Stimulated activated CD8-positive, alpha-beta memory T cell treated with anti-CD3 and anti-CD28 coated beads, Interleukin-15, amount 100 ng/mL, for 4 hours (primary cell): ENCODE measurements around the gene INPP5F.
"Not testable (repeated sequence)": the region's sequence is repeated elsewhere in the genome, so short reads cannot be mapped to it uniquely, and the experiment has no call there.

Source experiments
- DNase-seq, 2 donors: peaks; one replicate each; pipeline ENCODE4 v3.0.0-alpha.2; 2020; ENCODE audit warnings: low read depth in 2 of 2

Gene INPP5F

GRCh38 chr10:119740096-119740495 is 14.2 kb downstream of the INPP5F start:
- no peak for DNase-seq

DNA sequence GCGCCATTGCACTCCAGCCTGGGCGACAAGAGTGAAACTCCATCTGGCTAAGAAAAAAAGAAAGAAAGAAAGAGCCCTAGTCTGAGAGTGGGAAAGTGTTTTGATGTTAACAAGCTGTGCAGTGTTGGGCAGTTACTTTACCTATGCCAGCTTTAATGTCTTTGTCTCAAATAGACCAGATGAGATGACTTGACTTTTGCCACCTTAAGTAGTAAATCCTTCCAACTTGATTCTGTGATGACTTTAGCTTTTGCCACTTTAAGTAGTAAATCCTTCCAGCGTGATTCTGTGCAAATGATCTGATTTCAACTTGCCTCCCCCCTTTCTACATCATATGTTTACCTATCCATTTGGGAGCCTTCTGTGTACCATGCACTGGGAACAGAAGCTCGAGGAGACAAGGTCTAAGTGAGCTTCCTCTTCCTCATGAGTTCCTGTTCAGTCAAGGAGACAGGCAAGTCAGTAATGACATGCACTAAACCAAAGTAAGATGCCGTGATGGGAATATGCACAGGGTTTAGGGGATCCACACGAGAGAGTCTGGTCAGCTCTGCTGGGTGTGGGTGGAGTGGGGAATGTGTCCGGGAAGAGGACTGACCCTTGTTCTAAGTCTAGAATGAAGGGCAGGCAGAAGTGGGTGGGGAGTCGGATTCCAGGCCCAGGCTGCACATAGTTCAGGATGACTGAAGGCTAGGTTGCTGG is 17.2 kb downstream of the INPP5F start:
- DNase-seq, result no peak

- DNase-seq, result no peak
Observed at GRCh38 chr10:119747940-119748339, 22.1 kb downstream of the INPP5F start.

DNA sequence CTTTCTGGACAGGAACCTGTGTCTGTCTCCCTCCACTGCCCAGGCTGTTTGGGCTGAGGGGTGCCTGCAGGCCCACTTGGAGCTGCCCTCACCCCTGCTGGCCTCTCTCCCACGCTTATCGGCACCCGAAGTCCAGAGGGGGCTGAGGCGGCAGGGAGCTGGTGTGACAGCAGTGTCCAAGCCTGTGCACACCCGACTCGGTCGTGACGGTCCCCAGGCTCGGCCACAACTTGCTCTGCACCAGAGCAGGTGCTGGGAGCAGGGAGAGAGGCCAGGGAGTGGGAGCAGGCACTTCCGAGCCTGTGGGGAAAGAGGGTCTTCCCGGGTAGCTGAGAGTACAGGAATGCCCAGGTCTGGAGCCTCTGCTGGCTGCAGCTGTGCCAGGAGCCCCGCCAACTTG is 23.0 kb downstream of the INPP5F start:
- no peak for DNase-seq

- no peak for DNase-seq
Observed at GRCh38 chr10:119749455-119749854, 23.6 kb downstream of the INPP5F start.

DNA sequence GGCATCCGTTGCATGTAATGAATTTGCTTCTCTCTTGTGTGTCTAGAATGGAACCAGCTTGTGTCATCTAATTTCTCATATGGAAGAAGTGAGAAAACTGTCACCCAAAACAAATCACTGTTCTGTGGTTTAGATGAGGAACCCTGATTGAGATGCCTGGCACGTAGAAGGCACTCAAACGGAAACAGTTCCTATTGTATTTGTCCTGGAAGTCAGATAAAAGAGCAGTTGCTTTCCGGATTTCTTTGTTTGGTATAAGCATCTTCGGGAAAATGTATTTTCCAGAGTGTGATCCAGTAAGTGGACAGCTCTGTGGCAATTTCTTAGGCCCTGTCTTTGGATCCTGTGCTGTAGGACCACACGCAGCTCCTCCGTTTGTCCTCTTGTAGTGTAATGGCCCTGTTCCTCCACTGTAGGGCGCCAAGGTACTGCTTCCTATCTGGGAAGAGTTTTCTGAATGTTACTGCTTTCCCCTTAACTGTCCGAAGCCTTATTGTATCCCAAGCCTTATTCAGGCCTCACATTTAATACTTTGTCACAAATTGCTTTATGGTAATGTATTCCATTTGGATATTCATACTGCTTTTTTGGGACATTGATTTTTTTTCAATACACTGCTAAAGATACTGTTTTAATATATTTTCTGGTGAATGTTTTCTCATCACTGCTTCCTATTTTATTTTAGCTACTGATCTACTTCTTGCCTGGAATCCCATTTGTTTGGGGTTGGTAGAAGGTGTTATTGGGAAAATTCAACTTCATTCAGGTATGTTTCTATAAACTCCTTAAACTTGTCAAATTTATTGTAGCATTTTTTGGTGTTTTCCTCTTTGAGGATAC is 24.8 kb downstream of the INPP5F start:
- DNase-seq, result peak in 1 of 2 donors; percentile 31

- no peak for DNase-seq
Observed at GRCh38 chr10:119753309-119753708, 27.5 kb downstream of the INPP5F start.

GRCh38 chr10:119754085-119754484 is 28.2 kb downstream of the INPP5F start:
- DNase-seq, result no peak

- DNase-seq, result no peak
Observed at GRCh38 chr10:119754936-119755335, 29.1 kb downstream of the INPP5F start.

GRCh38 chr10:119755446-119755845 is 29.6 kb downstream of the INPP5F start:
- no peak for DNase-seq

GRCh38 chr10:119758448-119759195 is 32.8 kb downstream of the INPP5F start:
- DNase-seq, result no peak

- DNase-seq, result no peak
Observed at GRCh38 chr10:119759832-119760231, 34.0 kb downstream of the INPP5F start.

GRCh38 chr10:119761106-119761505 is 35.3 kb downstream of the INPP5F start:
- DNase-seq, result no peak

GRCh38 chr10:119762035-119762434 is 36.2 kb downstream of the INPP5F start:
- no peak for DNase-seq

- no peak for DNase-seq
Observed at GRCh38 chr10:119762805-119763798, 37.3 kb downstream of the INPP5F start.

DNA sequence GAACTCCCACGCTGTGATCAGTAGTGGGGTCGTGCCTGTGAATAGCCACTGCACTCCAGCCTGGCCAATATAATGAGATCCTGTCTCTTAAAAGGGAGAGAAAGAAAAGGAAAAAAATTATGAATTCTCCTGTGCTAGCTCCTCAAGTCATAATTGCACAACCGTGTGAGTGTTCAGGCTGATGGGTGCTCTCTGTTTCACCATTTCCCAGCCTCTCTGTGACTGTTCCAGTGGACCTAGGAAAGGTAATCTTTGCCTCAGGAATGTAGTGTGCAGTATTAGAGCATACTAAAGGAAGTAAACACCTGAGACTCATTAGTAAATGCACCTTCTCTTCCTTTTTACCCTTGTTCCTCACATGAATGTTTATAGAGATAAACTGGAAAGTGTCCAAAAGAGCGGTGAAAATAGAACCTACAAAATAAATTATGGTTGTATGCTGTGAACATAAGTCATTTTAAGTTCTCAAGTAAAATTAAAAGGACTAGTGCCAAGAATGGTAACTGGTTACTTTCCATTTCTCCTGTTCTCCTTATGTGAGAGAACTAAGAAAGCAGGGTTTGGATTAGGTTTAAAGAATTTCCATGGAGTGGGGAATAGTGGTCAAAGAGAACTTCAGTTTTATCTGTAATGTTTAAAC is 42.7 kb downstream of the INPP5F start:
- no peak for DNase-seq

DNA sequence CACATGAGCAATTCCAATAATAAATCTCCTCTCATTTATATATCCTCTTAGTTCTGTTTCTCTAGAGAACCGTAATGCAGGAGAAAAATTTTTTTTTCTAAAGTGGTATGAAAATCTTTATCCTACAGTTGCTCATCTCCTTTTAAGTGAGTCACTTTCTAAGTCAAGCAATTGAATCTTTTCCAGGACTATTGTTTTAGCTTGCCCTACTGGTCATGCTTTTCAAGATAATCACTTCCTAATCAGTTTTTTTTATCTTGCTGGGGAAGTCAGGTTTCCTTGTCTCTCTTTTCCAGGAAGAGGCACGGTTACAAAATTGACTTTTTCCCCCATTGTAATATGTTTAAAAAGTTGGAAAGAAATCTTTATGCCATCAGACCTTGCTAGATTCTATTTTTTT is 44.0 kb downstream of the INPP5F start:
- DNase-seq, result no peak

GRCh38 chr10:119770928-119771327 is 45.1 kb downstream of the INPP5F start:
- no peak for DNase-seq

DNA sequence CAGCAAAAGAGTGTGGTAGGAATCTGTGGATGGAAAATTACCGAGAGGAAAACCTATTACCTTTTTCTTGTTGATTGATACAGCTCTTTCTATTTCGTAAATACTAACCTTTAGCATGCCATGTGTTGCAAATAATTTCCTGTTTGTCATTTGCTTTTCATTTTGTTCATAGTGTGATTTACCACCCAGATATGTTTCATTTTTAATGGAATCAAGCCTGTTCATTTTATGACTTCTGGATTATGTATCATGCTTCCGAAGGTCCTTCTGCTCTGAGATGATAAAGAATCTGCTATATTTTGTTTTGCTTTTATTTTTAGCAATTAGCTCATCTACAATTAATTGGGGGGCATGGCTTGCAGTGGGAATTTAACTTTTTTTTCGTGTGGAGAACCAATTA is 46.5 kb downstream of the INPP5F start:
- DNase-seq, result no peak

DNA sequence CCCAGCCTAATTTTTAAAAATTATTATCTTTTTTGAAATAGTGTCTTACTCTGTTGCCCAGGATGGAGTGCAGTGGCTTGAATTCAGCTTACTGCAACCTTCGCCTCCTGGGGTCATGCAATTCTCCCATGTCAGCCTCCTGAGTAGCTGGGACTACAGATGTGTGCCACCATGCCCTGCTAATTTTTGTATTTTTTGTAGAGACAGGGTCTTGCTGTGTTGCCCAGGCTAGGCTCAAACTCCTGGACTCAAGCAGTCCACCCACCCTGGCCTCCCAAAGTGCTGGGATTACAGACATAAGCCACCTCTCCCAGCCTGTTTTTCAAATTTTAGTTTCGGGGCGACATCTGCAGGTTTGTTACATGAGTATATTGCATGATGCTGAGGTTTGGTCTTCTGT is 47.2 kb downstream of the INPP5F start:
- not testable (repeated sequence) for DNase-seq

DNA sequence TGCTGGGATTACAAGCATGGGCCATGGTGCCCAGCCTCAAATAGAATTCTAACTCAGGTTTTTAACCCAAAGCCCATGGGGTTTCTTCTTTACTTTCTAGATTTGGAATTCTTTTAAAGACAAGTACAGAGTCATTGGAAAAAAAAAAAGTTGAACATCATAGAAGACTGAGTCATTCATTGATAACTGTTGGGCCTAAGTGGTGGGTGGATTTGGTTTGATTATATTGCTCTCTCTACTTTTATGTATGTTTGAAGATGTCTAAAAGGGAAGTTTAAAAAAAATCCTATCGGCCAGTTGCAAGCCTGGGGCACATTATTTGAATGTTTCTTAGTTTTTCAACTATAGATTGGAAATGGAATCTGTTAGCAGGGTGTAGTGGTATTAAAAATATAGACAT is 49.7 kb downstream of the INPP5F start:
- no peak for DNase-seq
